GM12875 (cell line): ENCODE data around the gene NR5A2.

Experiments used
- H3K4me3 ChIP-seq: one replicate; pipeline ENCODE4 v1.5.1; 2011; ENCODE audit warnings: low read depth, low read length, control low read depth
- TF ChIP-seq, protein P1 (sequence below): IDR thresholded peaks from 2 replicates; pipeline ENCODE4 v1.5.1; 2011; ENCODE audit warnings: low read depth, mild to moderate bottlenecking, control low read depth, inconsistent platforms, low read length, moderate library complexity, borderline replicate concordance; ENCODE audit not compliant: insufficient read depth

Gene NR5A2

DNA sequence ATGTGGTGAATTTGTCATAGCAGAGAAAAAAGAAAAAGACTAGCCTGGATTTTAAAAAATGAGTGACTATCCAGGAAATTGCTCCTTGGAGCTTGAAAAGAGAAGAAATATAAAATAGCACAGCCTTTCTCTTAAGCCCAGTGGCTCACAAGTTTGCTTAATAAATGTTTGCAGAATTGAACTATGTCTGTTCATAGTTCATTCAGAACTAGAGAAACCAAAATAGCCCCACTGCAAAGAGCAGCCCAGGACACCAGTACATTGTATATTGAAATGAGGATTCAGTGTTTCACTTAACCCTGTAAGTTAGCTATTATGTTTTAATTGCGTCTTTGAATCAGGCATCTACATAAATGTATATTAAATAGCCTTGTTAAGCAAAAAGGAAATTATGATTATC is 88.8 kb downstream of the NR5A2 start:
- H3K4me3 ChIP-seq = no peak overlapping the region
- TF ChIP-seq, protein P1, sequence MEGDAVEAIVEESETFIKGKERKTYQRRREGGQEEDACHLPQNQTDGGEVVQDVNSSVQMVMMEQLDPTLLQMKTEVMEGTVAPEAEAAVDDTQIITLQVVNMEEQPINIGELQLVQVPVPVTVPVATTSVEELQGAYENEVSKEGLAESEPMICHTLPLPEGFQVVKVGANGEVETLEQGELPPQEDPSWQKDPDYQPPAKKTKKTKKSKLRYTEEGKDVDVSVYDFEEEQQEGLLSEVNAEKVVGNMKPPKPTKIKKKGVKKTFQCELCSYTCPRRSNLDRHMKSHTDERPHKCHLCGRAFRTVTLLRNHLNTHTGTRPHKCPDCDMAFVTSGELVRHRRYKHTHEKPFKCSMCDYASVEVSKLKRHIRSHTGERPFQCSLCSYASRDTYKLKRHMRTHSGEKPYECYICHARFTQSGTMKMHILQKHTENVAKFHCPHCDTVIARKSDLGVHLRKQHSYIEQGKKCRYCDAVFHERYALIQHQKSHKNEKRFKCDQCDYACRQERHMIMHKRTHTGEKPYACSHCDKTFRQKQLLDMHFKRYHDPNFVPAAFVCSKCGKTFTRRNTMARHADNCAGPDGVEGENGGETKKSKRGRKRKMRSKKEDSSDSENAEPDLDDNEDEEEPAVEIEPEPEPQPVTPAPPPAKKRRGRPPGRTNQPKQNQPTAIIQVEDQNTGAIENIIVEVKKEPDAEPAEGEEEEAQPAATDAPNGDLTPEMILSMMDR = no peak

DNA sequence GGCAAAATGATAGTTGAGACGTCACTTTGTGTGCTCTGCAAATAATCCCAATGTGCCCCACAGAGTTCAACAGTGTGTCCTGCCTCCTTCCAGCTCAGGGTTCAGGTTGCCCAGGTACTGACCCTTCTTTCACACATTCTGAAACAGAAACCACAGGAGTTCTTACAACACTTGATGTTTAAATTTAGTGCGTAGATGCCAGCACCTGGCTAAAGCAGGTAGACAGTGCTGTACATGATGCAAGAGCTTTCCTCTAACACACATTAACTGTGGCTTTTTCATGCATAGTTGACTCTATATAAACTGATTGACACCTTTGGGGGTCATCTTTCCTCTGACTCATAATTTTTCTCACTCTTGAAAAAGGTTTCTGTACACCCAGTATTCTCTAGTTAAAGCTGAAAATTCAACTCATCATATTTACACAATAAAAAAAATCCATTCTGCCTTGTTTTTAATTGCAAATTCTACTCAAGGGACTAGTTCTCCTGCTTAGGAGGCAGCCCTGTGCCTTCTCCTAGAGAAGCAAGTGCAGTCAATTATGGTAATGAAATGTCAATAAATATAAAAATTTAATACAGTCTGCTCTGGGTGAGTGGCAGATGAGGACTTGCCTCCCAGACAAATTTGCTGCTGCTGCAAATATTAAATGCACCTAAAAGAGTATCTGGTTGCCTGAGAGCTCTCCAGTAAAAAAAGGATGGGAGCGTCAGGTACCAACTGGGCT is 91.4 kb downstream of the NR5A2 start:
- H3K4me3 ChIP-seq = no peak overlapping the region
- TF ChIP-seq, protein P1 = no peak

- no peak overlapping the region for H3K4me3 ChIP-seq
- TF ChIP-seq, protein P1 = no peak
Observed at GRCh38 chr1:200121421-200121820, 93.9 kb downstream of the NR5A2 start.

DNA sequence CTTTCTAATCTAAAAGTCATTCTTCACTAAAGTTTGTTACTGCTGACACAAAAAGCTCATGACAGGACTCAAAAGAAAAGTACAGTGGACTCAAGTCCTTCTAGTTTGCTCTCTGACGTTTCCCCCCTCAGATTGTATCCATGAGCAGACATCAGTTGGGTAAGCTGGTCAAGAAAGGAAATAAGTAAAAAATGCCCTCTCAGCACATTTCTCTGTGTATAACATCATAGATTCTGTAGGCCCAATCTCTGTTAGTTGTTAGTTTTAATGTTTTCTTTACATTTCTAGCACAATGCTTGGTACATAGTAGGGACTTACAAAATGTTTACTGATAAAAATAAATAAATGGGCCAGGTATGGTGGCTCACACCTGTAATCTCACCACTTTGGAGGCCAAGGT is 96.8 kb downstream of the NR5A2 start:
- H3K4me3 ChIP-seq = no peak overlapping the region
- TF ChIP-seq, protein P1 = no peak

DNA sequence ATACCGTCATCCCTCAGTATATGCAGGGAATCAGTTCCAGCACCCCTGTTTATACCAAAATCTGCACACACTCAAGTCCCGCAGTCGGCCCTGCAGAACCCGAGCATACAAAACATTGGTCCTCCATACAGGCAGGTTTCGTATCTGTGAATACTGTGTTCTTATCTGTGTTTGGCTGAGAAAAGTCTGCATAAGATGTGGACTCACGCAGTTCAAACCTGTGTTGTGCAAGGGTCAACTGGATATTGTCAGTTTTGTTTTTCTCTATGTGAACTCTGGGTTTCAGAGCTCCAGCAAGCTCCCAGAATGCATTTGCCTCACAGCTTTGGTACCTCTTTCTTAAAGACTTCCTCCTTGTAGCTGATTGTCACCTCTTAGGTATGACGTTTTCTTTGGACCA is 100.6 kb downstream of the NR5A2 start:
- TF ChIP-seq, protein P1 = no peak
- H3K4me3 ChIP-seq = no peak overlapping the region

DNA sequence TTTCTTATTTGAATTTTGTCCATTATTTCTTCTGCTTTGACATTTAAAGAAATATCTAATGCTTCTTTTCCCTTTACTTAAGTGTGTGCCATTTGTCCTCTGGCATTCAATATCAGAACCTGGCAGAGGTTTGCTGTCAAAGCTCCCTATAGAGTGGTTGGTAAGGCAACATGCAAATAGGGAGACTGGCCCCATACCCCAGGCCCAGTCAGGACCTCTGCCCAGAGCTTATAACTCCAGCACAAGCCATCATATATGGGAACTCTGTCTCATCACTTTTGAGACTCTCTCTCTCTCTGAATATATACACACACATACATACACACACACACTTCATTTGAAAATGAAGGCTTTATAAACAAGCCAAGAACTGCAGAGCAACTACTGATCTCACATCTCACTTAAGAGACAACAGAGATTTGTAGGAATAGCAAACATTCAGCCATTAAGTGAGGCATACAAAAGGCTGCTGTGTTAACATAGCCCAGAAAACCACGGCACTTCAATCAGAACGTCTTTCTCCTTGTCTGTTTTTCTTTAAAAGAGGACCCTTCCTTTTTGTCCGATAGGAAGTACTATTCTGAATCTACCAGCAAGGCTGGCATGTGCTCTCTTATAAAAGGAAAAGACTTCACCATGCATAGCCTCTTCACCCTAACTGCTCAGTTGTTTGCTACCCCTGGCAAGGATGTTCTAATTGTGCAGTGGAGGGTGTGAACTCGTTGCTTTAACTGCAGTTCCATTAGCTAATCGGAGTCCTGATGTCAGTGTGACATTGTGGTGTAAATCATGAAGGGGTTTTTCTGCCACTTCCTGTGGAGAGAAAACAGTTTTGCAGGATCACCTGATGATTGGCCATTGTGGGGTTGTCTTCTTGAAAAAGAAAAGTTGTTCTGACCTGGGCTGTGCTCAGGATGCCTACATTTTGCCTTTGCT is 101.7 kb downstream of the NR5A2 start:
- TF ChIP-seq, protein P1 = no peak
- no peak overlapping the region for H3K4me3 ChIP-seq
